ENCODE results near the gene BFAR. TPM values are rescaled to one million over a fixed set of nuclear protein-coding genes. Genes with fewer than 3 reads are reported as not detected.

BFAR gene
- total and polyA plus RNA-seq, 2 of the 8 experiments (the other 6 are each of a cell fraction or from before 2014, with no cell fraction given), result 56.9 to 78.2 TPM

- no peak overlapping the region for H2AK5ac ChIP-seq (ENCODE audit: low read depth, low read length)
- H4K20me1 ChIP-seq (replicated peaks in 1 of 2; ENCODE audit: control insufficient read depth in 1 of 2, insufficient read depth in 2 of 2, low read length in 2 of 2), result no peaks in the 10 kb centered on the region
- H3K14ac ChIP-seq (ENCODE audit: insufficient read length), result no peak overlapping the region
- H3K27ac ChIP-seq (ENCODE audit: low read depth, low read length), result no peak overlapping the region
- no peak overlapping the region for H4K5ac ChIP-seq (ENCODE audit: insufficient read length, low read depth, low read length)
- H3K9ac ChIP-seq (replicated peaks in 1 of 4; ENCODE audit: extremely low read depth in 1 of 4, low read depth in 3 of 4, low read length in 3 of 4), result no peak overlapping the region
- no peak overlapping the region for H3K4ac ChIP-seq (replicated peaks; ENCODE audit: insufficient read length, low read depth, low read length)
- H3K4me3 ChIP-seq (ENCODE audit: extremely low read depth in 1 of 4, insufficient read depth in 2 of 4, low read depth in 3 of 4, low read length in 4 of 4), result no peak overlapping the region
- no peak overlapping the region for H2AFZ ChIP-seq (ENCODE audit: low read length)
- H4K8ac ChIP-seq (ENCODE audit: extremely low read depth, insufficient read depth, low read length), result no peak overlapping the region
- H2BK120ac ChIP-seq (replicated peaks; ENCODE audit: low read depth, low read length), result no peak overlapping the region
- H3K79me1 ChIP-seq (ENCODE audit: low read depth, low read length), result no peaks in the 10 kb centered on the region
- no peaks in the 10 kb centered on the region for H3K79me2 ChIP-seq (ENCODE audit: control insufficient read depth in 1 of 2, insufficient read depth in 2 of 2, low read length in 2 of 2)
- FAIRE-seq (no peak), DNase-seq (ENCODE audit: low read depth in 1 of 2, low spot score in 2 of 2) (no peak)
- H3K4me1 ChIP-seq (replicated peaks in 1 of 4; ENCODE audit: control insufficient read depth in 3 of 4, insufficient read depth in 4 of 4, low read length in 3 of 4), result peaks cover 0 to 3% (median 0%) of the 10 kb centered on the region in 4 experiments; a peak in 1 of 7 replicates
- peaks cover 10 to 84% (median 39%) of the 10 kb centered on the region in 4 experiments for H3K36me3 ChIP-seq (ENCODE audit: control insufficient read depth in 2 of 4, insufficient read depth in 4 of 4, low read length in 3 of 4)
- H3K56ac ChIP-seq (replicated peaks; ENCODE audit: insufficient read length, low read depth, low read length), result no peak overlapping the region
- no peak overlapping the region for H2BK5ac ChIP-seq (ENCODE audit: low read depth, low read length)
- no peak overlapping the region for H3K23ac ChIP-seq (ENCODE audit: insufficient read length)
- H3K18ac ChIP-seq (ENCODE audit: extremely low read depth, low read length), result no peak overlapping the region
- H3K27me3 ChIP-seq (replicated peaks in 1 of 4; ENCODE audit: control insufficient read depth in 3 of 4, extremely low read depth in 1 of 4, insufficient read depth in 3 of 4, low read length in 3 of 4), result no peaks in the 10 kb centered on the region
- H3K4me2 ChIP-seq (ENCODE audit: insufficient read depth in 1 of 2, low read depth in 2 of 2, low read length in 2 of 2), result no peak overlapping the region
- no peak overlapping the region for H2BK12ac ChIP-seq (ENCODE audit: low read depth, low read length)
- POLR2A ChIA-PET (ENCODE audit: partially characterized antibody), result interaction anchor here (0.9 to 3.3 kb wide), 5 partner anchors 9 to 32 kb away, joined by 4 to 19 read pairs (median 7); partner anchors contain the start of gene PARN
- H2BK20ac ChIP-seq (ENCODE audit: low read length), result no peak overlapping the region
- no peak overlapping the region for H4K91ac ChIP-seq (replicated peaks; ENCODE audit: insufficient read length, low read length)
- no peak overlapping the region for H2BK15ac ChIP-seq (ENCODE audit: low read length)
- H3K23me2 ChIP-seq (ENCODE audit: low read depth, low read length), result no peaks in the 10 kb centered on the region
- no peaks in the 10 kb centered on the region for H3K9me3 ChIP-seq (ENCODE audit: insufficient read depth in 2 of 2, low read depth in 1 of 2, low read length in 1 of 2)
- 94% methylated on average over 14 of the region's 14 CpGs; no CpG with 5 or more reads in 1 of the 2 experiments for WGBS, 2 experiments (ENCODE audit: extremely low coverage in 1 of 2, insufficient coverage in 1 of 2, insufficient read length in 1 of 2, insufficient replicate concordance in 2 of 2, low coverage in 1 of 2, low lambda C conversion rate in 2 of 2, missing lambda C conversion rate in 1 of 2)
- CTCF ChIA-PET (ENCODE audit: partially characterized antibody), result interaction anchor here (0.8 to 1.4 kb wide), 3 partner anchors 12 to 311 kb away, joined by 3 to 4 read pairs (median 3); no protein-coding TSS in a partner anchor
- TF ChIP-seq SRF (IDR thresholded peaks at IDR 0.05; ENCODE audit: low read depth, low read length) (no peak), POLR2A (IDR thresholded peaks at IDR 0.05; ENCODE audit: control extremely low read depth in 1 of 2, low read depth in 2 of 2, low read length in 2 of 2) (no peak), CTBP2 (IDR thresholded peaks at IDR 0.05; ENCODE audit: borderline replicate concordance, insufficient read depth, insufficient read length, low read length) (no peak), JUND (IDR thresholded peaks at IDR 0.05; ENCODE audit: low read length) (no peak), POLR2AphosphoS5 (IDR thresholded peaks at IDR 0.05; ENCODE audit: low read depth, low read length) (no peak), RBBP5 (IDR thresholded peaks at IDR 0.05; ENCODE audit: borderline replicate concordance, low read depth, low read length) (no peak), ASH2L (IDR thresholded peaks at IDR 0.05; ENCODE audit: low read length) (no peak), SIN3A (conservative IDR thresholded peaks at IDR 0.05 in 1 of 2, IDR thresholded peaks at IDR 0.05 in 1 of 2; ENCODE audit: low read depth in 1 of 2, low read length in 2 of 2) (no peak), POU5F1 (IDR thresholded peaks at IDR 0.05; ENCODE audit: low read depth, low read length) (no peak), JUN (IDR thresholded peaks at IDR 0.05; ENCODE audit: low read depth, low read length) (no peak), TAF7 (optimal IDR thresholded peaks at IDR 0.05; ENCODE audit: borderline replicate concordance, low read depth, low read length) (no peak), RAD21 (IDR thresholded peaks at IDR 0.05 in 1 of 2, conservative IDR thresholded peaks at IDR 0.05 in 1 of 2; ENCODE audit: low read depth in 2 of 2, low read length in 2 of 2) (no peak), YY1 (IDR thresholded peaks at IDR 0.05; ENCODE audit: low read depth, low read length) (no peak)
- TF ChIP-seq, protein P1, sequence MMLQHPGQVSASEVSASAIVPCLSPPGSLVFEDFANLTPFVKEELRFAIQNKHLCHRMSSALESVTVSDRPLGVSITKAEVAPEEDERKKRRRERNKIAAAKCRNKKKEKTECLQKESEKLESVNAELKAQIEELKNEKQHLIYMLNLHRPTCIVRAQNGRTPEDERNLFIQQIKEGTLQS (IDR thresholded peaks at IDR 0.05; ENCODE audit: insufficient read depth, low read depth, low read length), result no peak
These were observed 21.1 kb upstream of the BFAR start for GRCh38 chr16:14611660-14612059.
